ENCODE measurements around the gene TEPSIN. TPM values are rescaled to one million over a fixed set of nuclear protein-coding genes. Genes with fewer than 3 reads are reported as not detected.

Gene TEPSIN
- total RNA-seq, 4 donors from 2014 or later: 37.9 to 82.2 (median 64.9) TPM

GRCh38 chr17:81189016-81189415 lies 49.8 kb downstream of the TEPSIN start:
- H3K36me3 ChIP-seq: no peaks in the 10 kb centered on the region
- TF ChIP-seq POLR2A (IDR thresholded peaks at IDR 0.05): no peak
- no peak for TF ChIP-seq CTCF (IDR thresholded peaks at IDR 0.05)
- WGBS, 2 donors: 93 to 95% methylated on average over 6 of the region's 7 CpGs

GRCh38 chr17:81188491-81188840 lies 50.4 kb downstream of the TEPSIN start:
- Histone ChIP-seq H3K9me3 (no peaks in the 10 kb centered on the region), H3K4me1 (no peaks in the 10 kb centered on the region), H3K36me3 (no peaks in the 10 kb centered on the region), H3K27ac (no peak overlapping the region), H3K27me3 (no peaks in the 10 kb centered on the region), H3K4me3 (replicated peaks in 1 of 3) (no peak overlapping the region)
- intact Hi-C loops (cut with DNase I): no loop called here
- WGBS, 2 donors: 92 to 95% methylated on average over 11 to 12 of the region's 12 CpGs
- no peak for DNase-seq
- TF ChIP-seq POLR2A (IDR thresholded peaks at IDR 0.05) (no peak), CTCF (IDR thresholded peaks at IDR 0.05) (no peak)

More at GRCh38 chr17:81189016-81189415, 49.8 kb downstream of the TEPSIN start:
- no peaks in the 10 kb centered on the region for H3K9me3 ChIP-seq
- no peak overlapping the region for H3K27ac ChIP-seq
- intact Hi-C loops (cut with DNase I): no loop called here
- DNase-seq: no peak
- H3K27me3 ChIP-seq: no peaks in the 10 kb centered on the region
- H3K4me3 ChIP-seq (replicated peaks in 1 of 3): no peak overlapping the region
- H3K4me1 ChIP-seq: no peaks in the 10 kb centered on the region

- Histone ChIP-seq H3K9me3 (no peaks in the 10 kb centered on the region), H3K4me1 (no peaks in the 10 kb centered on the region), H3K4me3 (replicated peaks in 1 of 3) (no peak overlapping the region), H3K36me3 (no peaks in the 10 kb centered on the region), H3K27me3 (no peaks in the 10 kb centered on the region), H3K27ac (no peak overlapping the region)
- TF ChIP-seq POLR2A (IDR thresholded peaks at IDR 0.05) (no peak), CTCF (IDR thresholded peaks at IDR 0.05) (no peak)
- DNase-seq: no peak
- intact Hi-C loops (cut with DNase I): no loop called here
- 92 to 94% methylated on average over 9 to 18 of the region's 26 CpGs for whole genome bisulfite sequencing, 2 donors
Measured at GRCh38 chr17:81187586-81188490, 51.0 kb downstream of the TEPSIN start.

GRCh38 chr17:81187120-81187519 lies 51.7 kb downstream of the TEPSIN start:
- no peak overlapping the region for H3K4me3 ChIP-seq (replicated peaks in 1 of 3)
- no peak overlapping the region for H3K27ac ChIP-seq
- DNase-seq: no peak
- no peaks in the 10 kb centered on the region for H3K36me3 ChIP-seq
- H3K27me3 ChIP-seq: no peaks in the 10 kb centered on the region
- H3K9me3 ChIP-seq: no peaks in the 10 kb centered on the region
- WGBS, 2 donors: 94% methylated on average over 10 of the region's 11 CpGs
- H3K4me1 ChIP-seq: no peaks in the 10 kb centered on the region
- TF ChIP-seq POLR2A (IDR thresholded peaks at IDR 0.05) (no peak), CTCF (IDR thresholded peaks at IDR 0.05) (no peak)
- intact Hi-C loops (cut with DNase I): no loop called here

- intact Hi-C loops (cut with DNase I): no loop called here
Measured at GRCh38 chr17:81186203-81186602, 52.7 kb downstream of the TEPSIN start.

More at GRCh38 chr17:81186203-81186602, 52.7 kb downstream of the TEPSIN start:
- H3K27me3 ChIP-seq: no peaks in the 10 kb centered on the region
- no peak for DNase-seq
- H3K36me3 ChIP-seq: no peaks in the 10 kb centered on the region
- H3K4me3 ChIP-seq (replicated peaks in 1 of 3): no peak overlapping the region
- no peaks in the 10 kb centered on the region for H3K9me3 ChIP-seq
- H3K4me1 ChIP-seq: no peaks in the 10 kb centered on the region
- TF ChIP-seq POLR2A (IDR thresholded peaks at IDR 0.05) (no peak), CTCF (IDR thresholded peaks at IDR 0.05) (no peak)
- 76 to 85% methylated on average over 7 of the region's 7 CpGs for WGBS, 2 donors
- H3K27ac ChIP-seq: no peak overlapping the region
